ENCODE results near the gene PCDHGA2.
"Not testable (repeated sequence)": the region's sequence is repeated elsewhere in the genome, so short reads cannot be mapped to it uniquely, and the experiment has no call there.

PCDHGA2 gene

DNA sequence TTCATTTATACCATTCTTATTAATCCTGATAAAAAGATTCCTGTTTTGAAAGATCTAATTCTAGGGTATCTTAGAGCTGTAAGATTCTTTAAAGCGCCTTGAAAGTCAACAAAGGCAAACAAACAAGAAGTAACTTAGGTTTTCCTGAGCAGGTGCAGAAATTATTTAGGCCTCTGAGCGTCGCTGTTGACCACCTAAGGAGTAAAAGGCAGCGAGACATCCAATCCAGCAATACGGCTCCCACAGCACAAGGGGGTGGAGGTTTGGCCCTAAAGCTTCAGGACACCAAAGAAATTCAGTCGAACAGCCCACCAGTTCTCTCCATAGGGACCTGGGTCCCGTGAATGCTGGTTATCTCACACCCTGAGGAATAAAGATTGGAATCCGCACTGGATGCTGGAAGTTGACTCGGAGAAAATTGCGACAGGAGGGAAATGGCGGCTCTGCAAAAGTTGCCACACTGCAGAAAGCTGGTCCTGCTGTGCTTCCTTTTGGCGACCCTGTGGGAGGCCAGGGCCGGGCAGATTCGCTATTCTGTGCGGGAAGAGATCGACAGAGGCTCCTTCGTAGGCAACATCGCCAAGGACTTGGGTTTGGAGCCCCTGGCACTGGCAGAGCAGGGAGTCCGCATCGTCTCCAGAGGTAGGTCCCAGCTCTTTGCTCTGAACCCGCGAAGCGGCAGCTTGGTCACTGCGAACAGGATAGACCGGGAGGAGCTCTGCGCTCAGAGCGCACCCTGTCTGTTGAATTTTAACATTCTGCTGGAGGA is at the start of gene PCDHGA2:
PCDHGA2 (plus strand) TSS at position 223 of the 769 bp plus-strand sequence.
- DNase-seq (ENCODE audit: low read depth) = no peak

DNA sequence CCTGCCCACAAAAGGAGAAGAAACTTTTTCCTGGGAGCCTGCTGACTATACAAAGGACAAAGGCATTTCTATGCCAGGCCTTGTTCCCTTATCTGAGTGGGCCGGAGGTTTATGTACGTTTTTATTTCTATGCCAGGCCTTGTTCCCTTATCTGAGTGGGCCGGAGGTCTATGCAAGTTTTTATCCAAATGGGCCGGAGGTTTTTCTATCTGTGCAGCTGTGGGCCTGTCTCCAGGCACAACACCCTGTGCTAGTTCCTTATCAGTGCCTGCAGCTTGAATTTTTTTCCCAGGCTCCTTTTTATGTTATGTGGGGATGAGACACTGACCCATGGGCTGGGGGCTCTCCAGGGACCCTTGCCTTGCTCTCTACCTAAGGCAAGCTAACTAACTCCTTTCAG is 40.2 kb upstream of the PCDHGA2 start:
- DNase-seq (ENCODE audit: low read depth) = no peak

DNA sequence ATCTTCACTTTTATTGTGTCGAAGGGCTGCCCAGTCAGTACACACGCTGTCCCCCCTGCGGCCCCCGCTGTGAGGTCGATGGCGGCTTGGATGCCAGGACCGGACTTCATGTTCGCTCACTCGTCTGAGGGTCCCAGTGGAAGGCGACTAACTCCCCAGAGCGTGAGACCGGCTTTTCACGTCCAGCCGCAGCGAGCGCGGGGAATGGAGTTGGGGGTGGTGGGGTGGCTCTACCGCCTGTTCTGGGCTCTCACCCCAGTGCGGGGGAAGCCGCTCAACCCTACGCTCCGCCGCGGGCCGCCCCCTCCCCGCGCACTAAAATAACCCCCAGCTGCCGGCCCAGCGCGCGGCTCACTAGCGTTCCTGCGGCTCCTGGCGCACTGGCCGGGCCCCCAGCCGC is 34.8 kb upstream of the PCDHGA2 start, which contains the start of gene SLC25A2:
SLC25A2 (minus strand) TSS at position 294 of the 400 bp plus-strand sequence; CDS start at position 110, 184 bp downstream.
- no peak for DNase-seq (ENCODE audit: low read depth)

DNA sequence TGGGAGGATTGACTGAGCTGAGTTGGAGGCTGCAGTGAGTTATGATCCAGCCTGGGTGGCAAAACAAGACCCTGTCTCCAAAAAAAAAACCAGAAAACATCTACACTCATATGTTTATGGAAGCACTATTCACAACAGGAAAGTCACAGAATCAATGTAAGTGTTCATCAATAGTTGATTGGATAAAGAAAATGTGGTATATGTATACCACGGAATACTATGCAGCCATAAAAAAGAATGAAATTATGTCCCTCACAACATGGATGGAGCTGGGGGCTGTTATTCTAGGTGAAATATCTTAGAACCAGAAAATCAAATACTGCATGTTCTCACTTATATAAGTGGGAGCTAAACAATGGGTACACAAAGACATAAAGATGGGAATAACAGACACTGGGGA is 31.9 kb upstream of the PCDHGA2 start:
- no peak for DNase-seq (ENCODE audit: low read depth)

DNA sequence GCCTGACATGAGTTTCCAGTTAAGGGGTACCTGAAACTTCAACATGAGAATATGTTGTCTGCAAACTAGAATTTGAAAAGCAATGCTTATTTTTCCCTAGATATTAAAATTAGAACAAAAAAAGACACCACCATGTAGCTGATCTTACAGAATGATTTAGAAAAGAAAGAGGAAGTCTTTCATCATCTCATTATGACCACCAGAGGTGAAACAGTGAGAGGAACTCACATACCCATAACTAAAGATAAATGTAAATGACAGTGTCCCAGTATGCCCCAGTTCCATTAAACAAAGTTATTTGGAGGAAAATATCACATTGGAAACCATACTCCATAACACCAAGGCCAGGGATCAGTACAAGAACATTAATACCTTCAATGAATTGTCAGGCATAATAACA is 24.8 kb upstream of the PCDHGA2 start:
- DNase-seq (ENCODE audit: low read depth) = no peak

DNA sequence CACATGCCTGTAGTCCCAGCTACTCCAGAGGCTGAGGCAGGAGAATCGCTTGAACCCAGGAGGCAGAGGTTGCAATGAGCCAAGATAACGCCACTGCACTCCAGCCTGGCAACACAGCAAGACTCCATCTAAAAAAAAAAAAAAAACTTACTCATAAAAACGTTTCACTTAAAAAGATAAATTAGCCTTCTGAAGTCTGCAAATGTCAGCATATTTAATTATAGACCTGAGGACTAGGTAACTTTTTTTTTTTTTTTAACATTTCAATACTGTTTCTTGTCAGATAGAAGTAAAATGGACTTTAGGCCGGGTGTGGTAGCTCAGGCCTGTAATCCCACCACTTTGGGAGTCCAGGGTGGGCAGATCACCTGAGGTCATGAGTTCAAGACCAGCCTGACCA is 21.6 kb upstream of the PCDHGA2 start:
- DNase-seq (ENCODE audit: low read depth) = not testable (repeated sequence)

DNA sequence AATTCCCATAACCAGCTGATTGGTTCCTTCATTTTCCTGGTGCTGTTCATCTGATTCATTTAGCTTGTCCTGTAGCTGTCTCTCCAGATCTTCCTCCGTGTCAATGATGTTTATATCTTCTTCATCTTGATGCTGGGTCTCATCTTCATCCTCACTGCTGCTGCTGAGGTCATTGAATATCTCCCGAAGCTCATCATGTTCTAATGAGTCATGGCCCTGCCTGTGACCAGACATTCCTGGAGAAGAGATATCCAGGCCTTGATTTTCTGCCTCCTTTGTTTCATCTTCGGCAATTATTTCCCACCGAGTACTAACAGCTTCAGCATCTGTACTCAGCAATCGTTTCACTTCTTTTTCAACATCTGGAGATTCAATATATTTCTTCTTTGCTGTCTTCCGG is 19.4 kb upstream of the PCDHGA2 start:
- DNase-seq (ENCODE audit: low read depth) = no peak

DNA sequence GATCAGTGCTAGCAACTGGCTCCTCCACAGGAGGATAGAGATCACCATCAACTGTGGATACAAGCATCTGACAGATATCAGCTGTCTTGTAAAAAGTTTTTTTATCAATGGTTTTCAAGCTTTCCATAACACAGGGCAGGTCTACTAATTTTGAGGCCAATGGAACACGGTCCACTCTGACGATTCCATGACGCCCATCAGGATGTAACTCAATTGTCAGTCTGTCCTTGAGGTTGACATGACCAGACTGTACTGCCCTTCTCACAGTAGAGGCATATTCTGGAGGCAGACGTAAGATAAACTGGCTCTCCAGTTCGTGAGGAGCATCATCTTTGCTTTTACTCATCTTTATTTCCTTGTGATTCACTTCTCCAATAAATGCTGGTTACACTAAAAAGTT is 18.9 kb upstream of the PCDHGA2 start:
- DNase-seq (ENCODE audit: low read depth) = no peak

DNA sequence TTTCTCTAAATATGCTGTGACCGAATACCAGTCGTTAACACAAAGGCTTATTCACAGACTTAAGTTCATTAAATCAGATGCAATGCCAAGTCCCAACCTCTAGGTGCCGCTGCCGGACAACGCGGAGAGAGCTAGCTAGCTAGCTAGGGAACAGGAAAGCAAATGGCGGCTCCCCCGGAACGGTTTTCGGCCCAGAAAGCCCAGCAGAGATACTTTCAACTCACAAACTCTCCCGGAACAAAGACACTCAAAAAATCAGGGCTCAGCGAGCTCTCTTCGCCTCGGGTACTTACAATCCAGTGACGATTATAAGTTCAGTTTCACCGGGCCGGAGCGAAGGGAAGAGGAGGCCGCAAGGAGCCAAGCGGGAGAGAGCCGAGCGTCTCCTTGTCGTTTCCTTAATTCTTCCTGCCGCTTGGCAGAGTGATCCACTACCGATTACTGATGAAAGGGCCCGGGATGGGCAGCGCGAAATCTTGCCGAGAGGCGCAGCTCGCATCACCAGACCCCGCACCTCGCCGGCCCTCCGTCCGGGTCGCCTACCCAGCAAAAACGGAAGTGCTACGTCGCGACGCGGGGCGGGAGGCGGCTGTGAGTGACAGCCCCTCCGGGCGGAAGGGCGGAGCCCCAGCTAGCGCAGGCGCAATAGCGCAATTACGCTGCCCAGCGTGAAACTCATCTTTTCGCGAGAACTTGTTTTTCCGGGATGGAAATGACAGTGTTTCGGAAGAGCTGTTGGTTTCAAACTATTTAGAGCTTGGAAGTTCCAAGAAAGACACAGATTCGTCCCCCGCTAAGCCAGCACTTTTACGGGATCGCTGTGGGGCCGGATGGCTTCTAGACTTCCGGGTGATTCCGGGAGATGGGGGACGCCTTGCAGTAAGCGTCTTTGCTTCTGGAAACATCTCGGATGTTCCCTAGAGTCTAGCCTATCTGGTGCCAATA is 18.1 kb upstream of the PCDHGA2 start, which contains the start of gene TAF7:
TAF7 (minus strand) TSS at position 560 of the 945 bp plus-strand sequence. CDS start 740 bp downstream, outside the sequence.
- peak; percentile 84 for DNase-seq (ENCODE audit: low read depth)

DNA sequence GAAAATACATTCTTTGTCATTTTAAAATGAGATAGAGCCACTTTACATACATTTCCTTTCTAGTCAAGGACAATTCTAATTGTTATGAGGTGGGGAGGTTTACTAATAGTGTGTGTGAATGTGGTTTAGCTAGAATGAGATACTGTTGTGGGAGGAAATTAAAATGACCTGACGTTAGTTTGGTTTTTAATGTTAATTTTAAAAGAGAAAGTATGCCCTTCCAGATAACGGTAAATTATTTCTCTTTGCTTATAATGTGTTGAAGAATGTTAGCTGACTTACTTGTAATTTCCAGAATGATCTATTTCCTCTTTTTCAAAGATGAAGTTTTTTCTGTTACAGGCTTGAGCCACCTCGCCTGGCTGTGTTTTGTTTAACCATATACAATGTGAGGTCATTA is 16.3 kb upstream of the PCDHGA2 start:
- no peak for DNase-seq (ENCODE audit: low read depth)

DNA sequence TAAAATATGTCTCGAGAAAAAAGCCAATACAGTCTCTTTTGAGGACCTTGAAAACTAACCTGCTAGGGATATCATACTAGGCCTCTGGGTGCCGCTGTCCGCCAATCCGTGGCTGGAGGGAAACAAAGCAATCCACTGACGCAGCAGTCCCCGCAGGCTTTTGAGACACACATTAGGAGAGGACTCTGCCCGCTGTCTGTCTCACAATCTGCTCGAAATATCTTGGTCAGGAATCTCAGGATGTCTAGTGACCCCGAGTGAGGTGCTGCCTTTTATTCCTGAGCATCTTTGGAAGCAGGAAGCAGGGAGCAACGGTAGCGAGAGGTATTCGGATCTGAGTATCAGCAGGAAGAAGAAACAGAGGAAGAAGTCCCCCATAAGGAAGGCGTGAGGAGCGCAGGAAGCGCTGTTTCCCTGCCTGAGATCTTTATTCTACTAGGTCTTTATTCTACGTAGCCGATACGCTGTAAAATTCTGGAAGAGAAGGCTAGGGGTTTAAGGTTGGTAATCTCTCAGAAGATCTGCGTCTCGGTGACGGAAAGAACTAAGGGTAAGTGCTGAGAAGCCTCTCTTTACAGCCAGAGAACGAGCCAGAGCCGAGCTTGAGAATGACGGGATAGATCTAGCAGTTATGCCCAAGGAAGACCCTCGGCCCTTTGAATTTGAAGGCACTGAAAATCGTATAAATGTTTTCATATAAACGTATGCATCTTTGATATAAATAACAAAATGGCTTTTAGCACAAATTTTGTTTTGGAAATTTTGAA is 12.3 kb upstream of the PCDHGA2 start:
- DNase-seq (ENCODE audit: low read depth) = peak; percentile 62

DNA sequence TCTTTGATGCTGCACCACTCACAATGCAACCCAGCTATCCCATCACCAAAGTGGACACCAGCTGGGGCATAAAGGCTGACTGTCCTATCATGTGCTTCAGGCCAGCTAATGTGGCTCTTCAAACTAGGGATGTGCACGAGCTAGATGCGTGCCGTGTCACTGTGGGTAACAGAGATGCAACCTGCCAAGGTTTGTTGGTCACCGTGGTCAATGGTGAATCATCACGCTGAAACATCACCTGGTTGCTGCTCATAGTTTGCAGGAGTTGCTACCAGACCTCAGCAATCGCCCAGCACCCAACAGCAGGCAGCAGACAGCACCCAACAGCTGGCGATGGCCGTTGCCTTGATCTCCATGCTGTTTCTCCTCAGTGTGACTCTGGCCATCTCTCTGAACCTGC is 10.3 kb upstream of the PCDHGA2 start:
- no peak for DNase-seq (ENCODE audit: low read depth)

DNA sequence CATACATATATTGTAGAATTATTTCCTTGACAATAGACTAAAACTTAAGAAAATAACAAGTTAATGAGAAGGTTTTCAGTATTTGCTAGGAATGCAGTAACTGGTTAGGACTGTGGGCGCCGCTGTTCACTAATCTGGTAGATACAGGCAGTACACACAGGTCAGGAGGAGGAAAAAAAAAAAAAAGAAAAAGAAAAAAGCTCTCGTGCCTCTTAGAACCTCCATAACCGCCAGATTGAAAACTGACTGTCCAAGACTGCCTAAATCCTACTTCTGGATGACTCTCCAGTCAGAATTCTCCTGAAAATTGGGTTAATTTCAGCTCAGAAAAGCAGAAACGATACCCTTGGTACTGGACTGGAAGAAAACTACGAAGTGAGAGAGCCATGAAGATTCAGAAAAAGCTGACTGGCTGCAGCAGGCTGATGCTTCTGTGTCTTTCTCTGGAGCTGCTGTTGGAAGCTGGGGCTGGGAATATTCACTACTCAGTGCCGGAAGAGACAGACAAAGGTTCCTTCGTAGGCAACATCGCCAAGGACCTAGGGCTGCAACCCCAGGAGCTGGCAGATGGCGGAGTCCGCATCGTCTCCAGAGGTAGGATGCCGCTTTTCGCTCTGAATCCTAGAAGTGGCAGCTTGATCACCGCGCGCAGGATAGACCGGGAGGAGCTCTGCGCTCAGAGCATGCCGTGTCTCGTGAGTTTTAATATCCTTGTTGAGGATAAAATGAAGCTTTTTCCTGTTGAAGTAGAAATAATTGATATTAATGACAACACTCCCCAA is 8.1 kb upstream of the PCDHGA2 start, which contains the start of gene PCDHGA1:
PCDHGA1 (plus strand) TSS at position 216 of the 782 bp plus-strand sequence.
- DNase-seq (ENCODE audit: low read depth) = no peak

DNA sequence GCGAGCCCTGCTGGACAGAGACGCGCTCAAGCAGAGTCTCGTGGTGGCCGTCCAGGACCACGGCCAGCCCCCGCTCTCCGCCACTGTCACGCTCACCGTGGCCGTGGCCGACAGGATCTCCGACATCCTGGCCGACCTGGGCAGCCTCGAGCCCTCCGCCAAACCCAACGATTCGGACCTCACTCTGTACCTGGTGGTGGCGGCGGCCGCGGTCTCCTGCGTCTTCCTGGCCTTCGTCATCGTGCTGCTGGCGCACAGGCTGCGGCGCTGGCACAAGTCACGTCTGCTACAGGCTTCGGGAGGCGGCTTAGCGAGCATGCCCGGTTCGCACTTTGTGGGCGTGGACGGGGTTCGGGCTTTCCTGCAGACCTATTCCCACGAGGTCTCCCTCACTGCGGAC is 6.0 kb upstream of the PCDHGA2 start:
- not testable (repeated sequence) for DNase-seq (ENCODE audit: low read depth)

DNA sequence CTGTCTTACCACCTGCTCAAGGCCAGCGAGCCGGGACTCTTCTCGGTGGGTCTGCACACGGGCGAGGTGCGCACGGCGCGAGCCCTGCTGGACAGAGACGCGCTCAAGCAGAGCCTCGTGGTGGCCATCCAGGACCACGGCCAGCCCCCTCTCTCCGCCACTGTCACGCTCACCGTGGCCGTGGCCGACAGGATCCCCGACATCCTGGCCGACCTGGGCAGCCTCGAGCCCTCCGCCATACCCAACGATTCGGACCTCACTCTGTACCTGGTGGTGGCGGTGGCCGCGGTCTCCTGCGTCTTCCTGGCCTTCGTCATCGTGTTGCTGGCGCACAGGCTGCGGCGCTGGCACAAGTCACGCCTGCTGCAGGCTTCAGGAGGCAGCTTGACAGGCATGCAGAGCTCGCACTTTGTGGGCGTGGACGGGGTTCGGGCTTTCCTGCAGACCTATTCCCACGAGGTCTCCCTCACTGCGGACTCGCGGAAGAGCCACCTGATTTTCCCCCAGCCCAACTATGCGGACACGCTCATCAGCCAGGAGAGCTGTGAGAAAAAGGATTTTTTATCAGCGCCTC is 2.3 kb downstream of the PCDHGA2 start:
- not testable (repeated sequence) for DNase-seq (ENCODE audit: low read depth)

DNA sequence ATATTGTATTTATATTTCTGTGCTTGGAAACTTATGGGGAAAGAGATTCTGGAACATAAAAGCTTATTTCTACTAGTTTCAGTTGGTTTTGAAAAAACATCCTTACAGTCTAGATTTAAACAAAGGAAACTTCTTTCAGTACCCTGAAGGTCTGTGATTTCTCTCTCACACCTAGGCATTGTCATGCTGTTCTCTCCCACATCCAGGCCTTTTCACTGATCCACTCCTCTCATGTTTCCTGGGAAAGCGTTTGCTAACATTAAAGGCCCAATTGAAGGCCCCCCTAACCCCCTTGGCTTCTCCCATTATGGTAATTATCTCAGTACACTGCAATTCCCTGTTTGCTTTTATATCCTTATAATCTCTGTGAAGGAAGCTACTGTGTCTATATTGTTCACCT is 4.2 kb downstream of the PCDHGA2 start:
- no peak for DNase-seq (ENCODE audit: low read depth)

DNA sequence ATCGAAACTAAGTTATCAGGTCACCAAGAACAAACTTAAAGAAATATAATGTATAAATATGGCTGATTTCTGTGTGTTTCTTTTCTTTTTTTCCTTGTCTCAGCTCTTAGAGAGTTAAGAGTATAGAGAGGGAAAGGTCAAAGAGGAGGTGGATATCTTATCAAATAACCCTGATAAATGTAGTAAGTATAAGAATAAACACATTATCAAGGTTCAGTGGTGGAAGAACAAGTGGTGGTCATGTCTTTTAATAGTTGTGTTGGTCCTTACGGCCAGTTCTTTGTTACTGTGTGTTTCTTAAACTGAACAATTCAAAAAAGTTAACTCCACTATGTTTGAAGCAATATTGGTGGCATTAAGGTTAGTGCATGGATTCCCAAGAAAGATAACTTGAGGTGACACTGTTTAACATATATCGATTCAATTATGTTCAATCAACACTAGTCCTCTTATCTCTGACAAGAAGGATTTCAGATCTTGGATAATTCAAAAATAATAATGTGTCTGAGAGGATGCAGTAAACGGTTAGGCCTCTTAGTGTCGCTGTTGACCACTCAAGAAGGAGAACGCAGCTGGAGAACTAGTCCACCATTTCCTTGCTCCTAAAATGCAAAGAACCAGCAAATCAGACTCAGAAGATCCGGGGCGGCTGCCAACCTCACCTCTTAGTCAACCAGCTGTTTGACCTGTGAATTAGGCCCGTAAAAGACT is 4.8 kb downstream of the PCDHGA2 start, which contains the start of gene PCDHGA3:
PCDHGA3 (plus strand) TSS at position 588 of the 711 bp plus-strand sequence. CDS start 205 bp downstream, outside the sequence.
- no peak for DNase-seq (ENCODE audit: low read depth)

DNA sequence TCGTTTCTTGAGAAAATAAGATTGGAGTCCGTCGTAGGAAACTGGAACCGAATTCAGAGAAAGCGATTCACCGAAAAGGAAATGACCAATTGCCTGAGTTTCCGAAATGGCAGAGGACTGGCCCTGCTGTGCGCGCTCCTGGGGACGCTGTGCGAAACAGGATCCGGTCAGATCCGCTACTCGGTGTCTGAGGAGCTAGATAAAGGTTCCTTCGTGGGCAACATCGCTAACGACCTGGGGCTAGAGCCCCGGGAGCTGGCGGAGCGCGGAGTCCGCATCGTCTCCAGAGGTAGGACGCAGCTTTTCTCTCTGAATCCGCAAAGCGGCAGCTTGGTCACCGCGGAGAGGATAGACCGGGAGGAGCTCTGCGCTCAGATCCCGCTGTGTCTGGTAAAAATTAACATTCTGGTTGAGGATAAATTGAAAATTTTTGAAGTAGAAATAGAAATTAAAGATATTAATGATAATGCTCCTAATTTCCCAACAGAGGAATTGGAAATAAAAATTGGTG is 5.4 kb downstream of the PCDHGA2 start:
- no peak for DNase-seq (ENCODE audit: low read depth)

DNA sequence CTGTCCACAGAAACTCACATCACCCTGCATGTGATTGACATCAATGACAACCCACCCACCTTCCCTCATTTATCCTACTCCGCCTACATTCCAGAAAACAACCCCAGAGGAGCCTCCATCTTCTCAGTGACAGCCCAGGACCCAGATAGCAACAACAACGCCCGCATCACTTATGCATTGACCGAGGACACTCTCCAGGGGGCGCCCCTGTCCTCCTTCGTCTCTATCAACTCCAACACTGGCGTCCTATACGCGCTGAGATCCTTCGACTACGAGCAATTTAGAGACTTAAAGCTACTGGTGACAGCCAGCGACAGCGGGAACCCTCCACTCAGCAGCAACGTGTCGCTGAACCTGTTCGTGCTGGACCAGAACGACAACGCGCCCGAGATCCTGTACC is 6.8 kb downstream of the PCDHGA2 start:
- no peak for DNase-seq (ENCODE audit: low read depth)

DNA sequence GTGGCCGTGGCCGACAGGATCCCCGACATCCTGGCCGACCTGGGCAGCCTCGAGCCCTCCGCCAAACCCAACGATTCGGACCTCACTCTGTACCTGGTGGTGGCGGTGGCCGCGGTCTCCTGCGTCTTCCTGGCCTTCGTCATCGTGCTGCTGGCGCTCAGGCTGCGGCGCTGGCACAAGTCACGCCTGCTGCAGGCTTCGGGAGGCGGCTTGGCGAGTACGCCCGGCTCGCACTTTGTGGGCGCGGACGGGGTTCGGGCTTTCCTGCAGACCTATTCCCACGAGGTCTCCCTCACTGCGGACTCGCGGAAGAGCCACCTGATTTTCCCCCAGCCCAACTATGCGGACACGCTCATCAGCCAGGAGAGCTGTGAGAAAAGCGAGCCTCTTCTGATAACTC is 7.5 kb downstream of the PCDHGA2 start:
- DNase-seq (ENCODE audit: low read depth) = not testable (repeated sequence)

Measured in stromal cell of bone marrow (primary cell).